OCI-LY1 (cell line): ENCODE data around the gene SLC8A1.

ENCODE experiments used
- H2AFZ ChIP-seq: fragments of 200-600 bp; sonication (generic), shearing (Covaris generic); 2 replicates; pipeline ENCODE4 v1.6.0; 2014; ENCODE audit warnings: antibody characterized with exemption, mild to moderate bottlenecking, low read length
- H3F3A ChIP-seq: fragments of 200-600 bp; sonication (generic), shearing (Covaris generic); 2 replicates; pipeline ENCODE4 v1.6.0; 2014; ENCODE audit warnings: mild to moderate bottlenecking, antibody characterized with exemption, low read length, moderate library complexity; ENCODE audit not compliant: insufficient read depth
- H3K27ac ChIP-seq: fragments of 200-600 bp; sonication (generic); 2 replicates; pipeline ENCODE4 v1.5.1; 2014; ENCODE audit warnings: low read length, mixed run types, mild to moderate bottlenecking, low read depth; ENCODE audit not compliant: poor library complexity, severe bottlenecking
- H3K27me3 ChIP-seq: fragments of 200-600 bp; sonication (generic); 2 replicates; pipeline ENCODE4 v1.6.0; 2014; ENCODE audit warnings: antibody characterized with exemption, mild to moderate bottlenecking, low read length, moderate library complexity; ENCODE audit not compliant: insufficient read depth
- H3K36me3 ChIP-seq: fragments of 200-600 bp; sonication (generic); 2 replicates; pipeline ENCODE4 v1.6.1; 2014; ENCODE audit warnings: mild to moderate bottlenecking, antibody characterized with exemption, low read length, moderate library complexity, mixed read lengths; ENCODE audit not compliant: insufficient read depth
- H3K4me1 ChIP-seq: fragments of 200-600 bp; sonication (generic); 2 replicates; pipeline ENCODE4 v1.5.1; 2014; ENCODE audit warnings: mild to moderate bottlenecking, low read length, moderate library complexity; ENCODE audit not compliant: insufficient read depth, severe bottlenecking
- H3K4me2 ChIP-seq: fragments of 200-600 bp; sonication (generic), shearing (Covaris generic); 2 replicates; pipeline ENCODE4 v1.6.1; 2014; ENCODE audit warnings: low read length
- H3K4me3 ChIP-seq: fragments of 200-600 bp; sonication (generic); 2 replicates; pipeline ENCODE4 v1.5.1; 2014; ENCODE audit warnings: low read length, low read depth, mild to moderate bottlenecking, mixed read lengths; ENCODE audit not compliant: poor library complexity, severe bottlenecking
- H3K79me2 ChIP-seq: fragments of 200-600 bp; shearing (Covaris generic); 2 replicates; pipeline ENCODE4 v1.6.1; 2016; ENCODE audit warnings: mixed run types, low read length, mixed read lengths; ENCODE audit not compliant: insufficient read depth
- H3K9ac ChIP-seq: fragments of 200-600 bp; sonication (generic), shearing (Covaris generic); 2 replicates; pipeline ENCODE4 v1.6.1; 2014; ENCODE audit warnings: mild to moderate bottlenecking, low read length, mixed read lengths
- H3K9me2 ChIP-seq: fragments of 200-600 bp; sonication (generic), shearing (Covaris generic); 2 replicates; pipeline ENCODE4 v1.6.1; 2014; ENCODE audit warnings: low read depth, mild to moderate bottlenecking, low read length, mixed read lengths
- H3K9me3 ChIP-seq: fragments of 200-600 bp; shearing (Covaris generic); 2 replicates; pipeline ENCODE4 v1.6.1; 2014; ENCODE audit warnings: low read length, mixed read lengths
- H4K20me1 ChIP-seq: fragments of 200-600 bp; sonication (generic), shearing (Covaris generic); 2 replicates; pipeline ENCODE4 v1.6.0; 2016; ENCODE audit warnings: mild to moderate bottlenecking, low read length; ENCODE audit not compliant: insufficient read depth
- EZH2 ChIP-seq: fragments of 200-600 bp; sonication (generic), shearing (Covaris generic); IDR thresholded peaks from 2 replicates; pipeline ENCODE4 v1.8.0; 2017; ENCODE audit warnings: borderline replicate concordance, mixed run types, mild to moderate bottlenecking, antibody characterized with exemption, low read length, moderate library complexity, mixed read lengths
- TF ChIP-seq, protein P1 (sequence below): fragments of 200-600 bp; sonication (generic), shearing (Covaris generic); IDR thresholded peaks from 2 replicates; pipeline ENCODE4 v1.5.1; 2017; ENCODE audit warnings: mild to moderate bottlenecking, antibody characterized with exemption, low read length, moderate library complexity, mixed read lengths

SLC8A1 gene

DNA sequence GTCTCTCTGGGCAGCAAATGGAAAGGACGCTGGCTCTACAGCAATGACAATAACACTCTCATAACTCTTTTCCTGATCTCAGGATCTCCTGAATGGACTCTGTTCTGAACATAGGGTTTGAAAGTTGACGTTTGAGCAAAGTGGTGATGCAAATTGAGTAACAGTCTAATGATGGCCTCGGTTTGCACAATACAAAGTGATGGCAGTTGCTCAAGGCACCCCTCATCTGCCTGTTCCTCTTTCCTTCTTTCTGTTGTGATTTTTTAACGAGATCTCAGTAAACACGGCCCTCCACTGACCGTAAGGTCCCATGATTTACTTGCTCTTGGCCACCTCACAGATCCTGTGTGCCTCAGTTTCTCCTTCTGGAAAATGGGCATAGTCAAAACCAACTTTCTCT is 303.6 kb downstream of the SLC8A1 start:
- TF ChIP-seq, protein P1, sequence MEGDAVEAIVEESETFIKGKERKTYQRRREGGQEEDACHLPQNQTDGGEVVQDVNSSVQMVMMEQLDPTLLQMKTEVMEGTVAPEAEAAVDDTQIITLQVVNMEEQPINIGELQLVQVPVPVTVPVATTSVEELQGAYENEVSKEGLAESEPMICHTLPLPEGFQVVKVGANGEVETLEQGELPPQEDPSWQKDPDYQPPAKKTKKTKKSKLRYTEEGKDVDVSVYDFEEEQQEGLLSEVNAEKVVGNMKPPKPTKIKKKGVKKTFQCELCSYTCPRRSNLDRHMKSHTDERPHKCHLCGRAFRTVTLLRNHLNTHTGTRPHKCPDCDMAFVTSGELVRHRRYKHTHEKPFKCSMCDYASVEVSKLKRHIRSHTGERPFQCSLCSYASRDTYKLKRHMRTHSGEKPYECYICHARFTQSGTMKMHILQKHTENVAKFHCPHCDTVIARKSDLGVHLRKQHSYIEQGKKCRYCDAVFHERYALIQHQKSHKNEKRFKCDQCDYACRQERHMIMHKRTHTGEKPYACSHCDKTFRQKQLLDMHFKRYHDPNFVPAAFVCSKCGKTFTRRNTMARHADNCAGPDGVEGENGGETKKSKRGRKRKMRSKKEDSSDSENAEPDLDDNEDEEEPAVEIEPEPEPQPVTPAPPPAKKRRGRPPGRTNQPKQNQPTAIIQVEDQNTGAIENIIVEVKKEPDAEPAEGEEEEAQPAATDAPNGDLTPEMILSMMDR = no peak
- TF ChIP-seq EZH2 = no peak
- Histone ChIP-seq H3K4me3 (no peak overlapping the region), H3K79me2 (no peaks in the 10 kb centered on the region), H3K9me2 (no peaks in the 10 kb centered on the region), H3K4me1 (no peaks in the 10 kb centered on the region), H4K20me1 (no peaks in the 10 kb centered on the region), H3K9me3 (no peaks in the 10 kb centered on the region), H3K27ac (no peak overlapping the region), H3K9ac (no peak overlapping the region), H3K36me3 (no peaks in the 10 kb centered on the region), H3K27me3 (no peaks in the 10 kb centered on the region), H3F3A (no peaks in the 10 kb centered on the region), H3K4me2 (no peak overlapping the region), H2AFZ (no peak overlapping the region)

DNA sequence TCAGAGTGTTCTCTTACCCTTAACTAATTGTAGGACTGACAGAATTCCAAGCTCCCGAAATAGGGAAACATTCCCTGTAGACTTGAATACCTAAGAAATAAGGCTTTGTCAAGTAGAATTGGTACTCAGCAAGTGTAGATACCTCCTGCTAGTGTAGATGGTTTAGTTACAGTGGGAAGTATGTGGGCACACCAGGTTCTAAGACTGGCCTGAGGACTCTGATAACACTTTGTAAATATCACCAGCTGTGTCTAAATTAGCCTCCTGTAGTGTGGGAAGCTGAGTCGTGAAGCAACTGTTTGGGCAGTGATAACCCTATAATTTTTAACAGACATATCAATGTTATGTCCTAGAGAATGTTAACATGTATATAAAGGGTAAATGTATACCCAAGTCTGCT is 304.5 kb downstream of the SLC8A1 start:
- Histone ChIP-seq H3K4me2 (no peak overlapping the region), H3K9me2 (no peaks in the 10 kb centered on the region), H3K4me3 (no peak overlapping the region), H4K20me1 (no peaks in the 10 kb centered on the region), H3K4me1 (no peaks in the 10 kb centered on the region), H2AFZ (no peak overlapping the region), H3K36me3 (no peaks in the 10 kb centered on the region), H3K9me3 (no peaks in the 10 kb centered on the region), H3K27me3 (no peaks in the 10 kb centered on the region), H3K9ac (no peak overlapping the region), H3K27ac (no peak overlapping the region), H3K79me2 (no peaks in the 10 kb centered on the region), H3F3A (no peaks in the 10 kb centered on the region)
- TF ChIP-seq, protein P1 = no peak
- no peak for TF ChIP-seq EZH2

DNA sequence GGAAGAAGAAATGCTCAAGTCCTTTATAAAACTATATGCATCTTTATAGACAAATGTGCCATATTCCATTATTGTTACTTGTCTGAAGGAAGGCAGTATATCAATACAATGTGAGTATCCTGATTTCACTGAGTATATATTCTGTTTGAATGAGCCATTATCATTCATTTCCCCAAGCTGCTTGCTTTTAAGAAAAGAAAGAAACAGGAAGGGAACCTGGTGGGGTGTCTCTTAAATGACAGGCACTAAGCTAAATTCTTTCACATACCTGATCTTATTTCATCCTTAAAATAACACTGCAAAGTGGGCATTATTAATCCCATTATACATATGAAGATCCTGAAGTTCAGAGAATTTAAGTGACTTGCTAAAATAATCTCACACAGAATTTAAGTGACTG is 307.9 kb downstream of the SLC8A1 start:
- no peaks in the 10 kb centered on the region for H3K79me2 ChIP-seq
- H3K4me3 ChIP-seq = no peak overlapping the region
- H4K20me1 ChIP-seq = no peaks in the 10 kb centered on the region
- H3K36me3 ChIP-seq = no peaks in the 10 kb centered on the region
- H3K27me3 ChIP-seq = no peaks in the 10 kb centered on the region
- H3K4me1 ChIP-seq = no peaks in the 10 kb centered on the region
- H3K27ac ChIP-seq = no peak overlapping the region
- H3K9me3 ChIP-seq = no peaks in the 10 kb centered on the region
- H3F3A ChIP-seq = no peaks in the 10 kb centered on the region
- H3K9me2 ChIP-seq = no peaks in the 10 kb centered on the region
- TF ChIP-seq EZH2 = no peak
- TF ChIP-seq, protein P1 = no peak
- no peak overlapping the region for H3K4me2 ChIP-seq
- no peak overlapping the region for H3K9ac ChIP-seq
- H2AFZ ChIP-seq = no peak overlapping the region
